ENCODE data around the gene STAP1.
"Not testable (repeated sequence)": the region's sequence is repeated elsewhere in the genome, so short reads cannot be mapped to it uniquely, and the experiment has no call there.

The STAP1 gene

GRCh38 chr4:67604029-67604381, 45.5 kb downstream of the STAP1 start:
- DNase-seq (ENCODE audit: low read depth): no peak
- H3K4me3 ChIP-seq (ENCODE audit: low read depth, low read length): no peak overlapping the region

GRCh38 chr4:67604749-67605148, 46.2 kb downstream of the STAP1 start:
- DNase-seq (ENCODE audit: low read depth): no peak
- H3K4me3 ChIP-seq (ENCODE audit: low read depth, low read length): no peak overlapping the region

GRCh38 chr4:67608027-67608426, 49.5 kb downstream of the STAP1 start:
- no peak overlapping the region for H3K4me3 ChIP-seq (ENCODE audit: low read depth, low read length)
- DNase-seq (ENCODE audit: low read depth): no peak

GRCh38 chr4:67614186-67614585, 55.7 kb downstream of the STAP1 start:
- no peak for DNase-seq (ENCODE audit: low read depth)
- no peak overlapping the region for H3K4me3 ChIP-seq (ENCODE audit: low read depth, low read length)

- H3K4me3 ChIP-seq (ENCODE audit: low read depth, low read length): no peak overlapping the region
- no peak for DNase-seq (ENCODE audit: low read depth)
Measured at GRCh38 chr4:67615119-67615518, 56.6 kb downstream of the STAP1 start.

- H3K4me3 ChIP-seq (ENCODE audit: low read depth, low read length): no peak overlapping the region
- no peak for DNase-seq (ENCODE audit: low read depth)
Measured at GRCh38 chr4:67616478-67616877, 58.0 kb downstream of the STAP1 start.

GRCh38 chr4:67624939-67625338, 66.4 kb downstream of the STAP1 start:
- H3K4me3 ChIP-seq (ENCODE audit: low read depth, low read length): no peak overlapping the region
- no peak for DNase-seq (ENCODE audit: low read depth)

GRCh38 chr4:67632492-67632891, 74.0 kb downstream of the STAP1 start:
- no peak for DNase-seq (ENCODE audit: low read depth)
- no peak overlapping the region for H3K4me3 ChIP-seq (ENCODE audit: low read depth, low read length)

GRCh38 chr4:67634741-67635140, 76.2 kb downstream of the STAP1 start:
- H3K4me3 ChIP-seq (ENCODE audit: low read depth, low read length): no peak overlapping the region
- no peak for DNase-seq (ENCODE audit: low read depth)

GRCh38 chr4:67635331-67635730, 76.8 kb downstream of the STAP1 start:
- DNase-seq (ENCODE audit: low read depth): no peak
- no peak overlapping the region for H3K4me3 ChIP-seq (ENCODE audit: low read depth, low read length)

- H3K4me3 ChIP-seq (ENCODE audit: low read depth, low read length); DNase-seq (ENCODE audit: low read depth): not testable (repeated sequence)
Measured at GRCh38 chr4:67636978-67637377, 78.5 kb downstream of the STAP1 start.

GRCh38 chr4:67638136-67638535, 79.6 kb downstream of the STAP1 start:
- no peak overlapping the region for H3K4me3 ChIP-seq (ENCODE audit: low read depth, low read length)
- no peak for DNase-seq (ENCODE audit: low read depth)

GRCh38 chr4:67651536-67651935, 93.0 kb downstream of the STAP1 start:
- DNase-seq (ENCODE audit: low read depth): no peak
- no peak overlapping the region for H3K4me3 ChIP-seq (ENCODE audit: low read depth, low read length)

Data from skeletal muscle cell (primary cell).